ENCODE data around the gene LRMDA.

LRMDA gene

GRCh38 chr10:75938380-75939122 lies 507.1 kb downstream of the LRMDA start:
- no peak for DNase-seq (ENCODE audit: low read depth)
- no peak overlapping the region for H3K4me3 ChIP-seq (ENCODE audit: low read depth, low read length)
- TF ChIP-seq CTCF (IDR thresholded peaks at IDR 0.05; ENCODE audit: control insufficient read depth, extremely low read depth, insufficient read depth) = no peak

- H3K4me3 ChIP-seq (ENCODE audit: low read depth, low read length) = no peak overlapping the region
- no peak for TF ChIP-seq CTCF (IDR thresholded peaks at IDR 0.05; ENCODE audit: control insufficient read depth, extremely low read depth, insufficient read depth)
- no peak for DNase-seq (ENCODE audit: low read depth)
Observed at GRCh38 chr10:75939541-75939940, 508.1 kb downstream of the LRMDA start.

- DNase-seq (ENCODE audit: low read depth) = no peak
- H3K4me3 ChIP-seq (ENCODE audit: low read depth, low read length) = no peak overlapping the region
- no peak for TF ChIP-seq CTCF (IDR thresholded peaks at IDR 0.05; ENCODE audit: control insufficient read depth, extremely low read depth, insufficient read depth)
Observed at GRCh38 chr10:75940742-75941141, 509.3 kb downstream of the LRMDA start.

- no peak overlapping the region for H3K4me3 ChIP-seq (ENCODE audit: low read depth, low read length)
- DNase-seq (ENCODE audit: low read depth) = no peak
- TF ChIP-seq CTCF (IDR thresholded peaks at IDR 0.05; ENCODE audit: control insufficient read depth, extremely low read depth, insufficient read depth) = no peak
Observed at GRCh38 chr10:75941223-75941801, 509.9 kb downstream of the LRMDA start.

GRCh38 chr10:75944061-75944460 lies 512.6 kb downstream of the LRMDA start:
- no peak for DNase-seq (ENCODE audit: low read depth)
- no peak overlapping the region for H3K4me3 ChIP-seq (ENCODE audit: low read depth, low read length)
- TF ChIP-seq CTCF (IDR thresholded peaks at IDR 0.05; ENCODE audit: control insufficient read depth, extremely low read depth, insufficient read depth) = no peak

GRCh38 chr10:75948583-75948982 lies 517.2 kb downstream of the LRMDA start:
- no peak overlapping the region for H3K4me3 ChIP-seq (ENCODE audit: low read depth, low read length)
- DNase-seq (ENCODE audit: low read depth) = no peak
- TF ChIP-seq CTCF (IDR thresholded peaks at IDR 0.05; ENCODE audit: control insufficient read depth, extremely low read depth, insufficient read depth) = no peak

- no peak for TF ChIP-seq CTCF (IDR thresholded peaks at IDR 0.05; ENCODE audit: control insufficient read depth, extremely low read depth, insufficient read depth)
- no peak overlapping the region for H3K4me3 ChIP-seq (ENCODE audit: low read depth, low read length)
- DNase-seq (ENCODE audit: low read depth) = no peak
Observed at GRCh38 chr10:75950307-75950706, 518.9 kb downstream of the LRMDA start.

Measured in LNCaP clone FGC (cell line).